RWPE1 (cell line): Measurements from ENCODE around the gene BBS5.
A peak's percentile ranks its signal among the peaks of the same experiment; 100 is the strongest.
"Not testable (repeated sequence)": the region's sequence is repeated elsewhere in the genome, so short reads cannot be mapped to it uniquely, and the experiment has no call there.

Experiments
- CTCF ChIA-PET: fragments of 350-600 bp; sonication (Branson Sonifier 250); formaldehyde crosslinking; extraction: SDS; loops from one replicate; lab custom pipeline; 2021; lab: Yijun Ruan, JAX
- POLR2A ChIA-PET: fragments of 400-600 bp; formaldehyde crosslinking; extraction: SDS; loops from one replicate; lab custom pipeline; 2020; ENCODE audit warnings: antibody characterized with exemption; ENCODE audit not compliant: low non-redundant PET; lab: Yijun Ruan, JAX
- DNase-seq: peaks from one replicate; pipeline ENCODE4 v3.0.0; 2012; ENCODE audit warnings: low spot score
- H3K27ac ChIP-seq: fragments of 450-650 bp; 2 replicates; pipeline ENCODE4 v1.5.1; 2017
- CTCF ChIP-seq: fragments of 450-650 bp; conservative IDR thresholded peaks from 2 replicates; pipeline ENCODE4 v1.5.1; 2017; ENCODE audit warnings: low read depth, mild to moderate bottlenecking

BBS5 gene

GRCh38 chr2:169448865-169449264 lies 30.4 kb upstream of the BBS5 start:
- no peak for TF ChIP-seq CTCF
- H3K27ac ChIP-seq = no peak overlapping the region
- POLR2A ChIA-PET = no interaction called here
- CTCF ChIA-PET = no interaction called here
- DNase-seq = no peak

GRCh38 chr2:169452080-169452479 lies 27.2 kb upstream of the BBS5 start:
- TF ChIP-seq CTCF = peak; percentile 56

GRCh38 chr2:169453044-169453443 lies 26.2 kb upstream of the BBS5 start:
- H3K27ac ChIP-seq, POLR2A ChIA-PET, DNase-seq: not testable (repeated sequence)
- CTCF ChIA-PET = interaction anchor here (1.0 kb wide), 1 partner anchor 1363 kb away, joined by 4 read pairs; no protein-coding TSS in a partner anchor

More at GRCh38 chr2:169452080-169452479, 27.2 kb upstream of the BBS5 start:
- no peak overlapping the region for H3K27ac ChIP-seq
- POLR2A ChIA-PET = interaction anchor here (0.6 kb wide), 1 partner anchor 316 kb away, joined by 7 read pairs; no protein-coding TSS in a partner anchor
- CTCF ChIA-PET = interaction anchor here (0.6 to 1.0 kb wide), 7 partner anchors 43 to 1364 kb away, joined by 3 to 4 read pairs (median 3); no protein-coding TSS in a partner anchor
- DNase-seq = peak; percentile 56

GRCh38 chr2:169461143-169461542 lies 18.2 kb upstream of the BBS5 start:
- H3K27ac ChIP-seq = no peak overlapping the region
- DNase-seq = no peak
- CTCF ChIA-PET = no interaction called here
- POLR2A ChIA-PET = no interaction called here
- TF ChIP-seq CTCF = no peak

- H3K27ac ChIP-seq = no peak overlapping the region
- ChIA-PET POLR2A (no interaction called here), CTCF (no interaction called here)
- TF ChIP-seq CTCF = no peak
- peak; percentile 11 for DNase-seq
These were observed 16.2 kb upstream of the BBS5 start for GRCh38 chr2:169462896-169463695.

GRCh38 chr2:169464466-169464865 lies 14.8 kb upstream of the BBS5 start:
- no peak for DNase-seq
- CTCF ChIA-PET = no interaction called here
- TF ChIP-seq CTCF = no peak
- H3K27ac ChIP-seq = no peak overlapping the region
- POLR2A ChIA-PET = no interaction called here

GRCh38 chr2:169464882-169465281 lies 14.4 kb upstream of the BBS5 start:
- POLR2A ChIA-PET = no interaction called here
- TF ChIP-seq CTCF = no peak
- H3K27ac ChIP-seq = no peak overlapping the region
- CTCF ChIA-PET = no interaction called here
- DNase-seq = no peak
